Karpas-422 (cell line): ENCODE results near the gene CSNK2A1. TPM values are rescaled to one million over a fixed set of nuclear protein-coding genes. Genes with fewer than 3 reads are reported as not detected.

Source experiments
- DNase-seq: peaks from one replicate; pipeline ENCODE4 v3.0.0-alpha.2; 2015
- H2AFZ ChIP-seq: fragments of 200-600 bp; sonication (generic); 2 replicates; pipeline ENCODE4 v1.6.1; 2014; ENCODE audit warnings: antibody characterized with exemption, low read length, mixed read lengths
- H3K27ac ChIP-seq: fragments of 200-600 bp; sonication (generic); 2 replicates; pipeline ENCODE4 v1.5.1; 2014; ENCODE audit warnings: mild to moderate bottlenecking, low read length, moderate library complexity
- H3K27me3 ChIP-seq: fragments of 200-600 bp; sonication (generic); 2 replicates; pipeline ENCODE4 v1.6.1; 2014; ENCODE audit warnings: low read length, mixed read lengths
- H3K36me3 ChIP-seq: fragments of 200-600 bp; sonication (generic); 2 replicates; pipeline ENCODE4 v1.6.1; 2014; ENCODE audit warnings: low read length, mixed read lengths; ENCODE audit not compliant: insufficient read depth
- H3K4me1 ChIP-seq: fragments of 200-600 bp; sonication (generic); 2 replicates; pipeline ENCODE4 v1.6.1; 2014; ENCODE audit warnings: mild to moderate bottlenecking, low read length, mixed read lengths
- H3K4me2 ChIP-seq: fragments of 200-600 bp; sonication (generic); 2 replicates; pipeline ENCODE4 v1.6.1; 2014; ENCODE audit warnings: low read length, low read depth, mild to moderate bottlenecking; ENCODE audit not compliant: poor library complexity, severe bottlenecking
- H3K4me3 ChIP-seq: fragments of 200-600 bp; sonication (generic); 2 replicates; pipeline ENCODE4 v1.5.1; 2014; ENCODE audit warnings: mild to moderate bottlenecking, antibody characterized with exemption, low read length, mixed read lengths
- H3K79me2 ChIP-seq: fragments of 200-600 bp; sonication (generic); 2 replicates; pipeline ENCODE4 v1.6.1; 2014; ENCODE audit warnings: mild to moderate bottlenecking, low read length, mixed read lengths
- H3K9ac ChIP-seq: fragments of 200-600 bp; sonication (generic); 2 replicates; pipeline ENCODE4 v1.6.0; 2014; ENCODE audit warnings: low read length
- H3K9me2 ChIP-seq: fragments of 200-600 bp; sonication (generic), shearing (Covaris generic); replicated peaks from 2 replicates; pipeline ENCODE4 v1.6.0; 2014; ENCODE audit warnings: mild to moderate bottlenecking, low read length, moderate library complexity; ENCODE audit not compliant: insufficient read depth
- H3K9me3 ChIP-seq: fragments of 300-700, 200-600 bp; sonication (generic); 2 replicates; pipeline ENCODE4 v1.6.1; 2014; ENCODE audit warnings: low read length, mixed read lengths
- H4K20me1 ChIP-seq: fragments of 200-600 bp; sonication (generic); 2 replicates; pipeline ENCODE4 v1.6.1; 2014; ENCODE audit warnings: mild to moderate bottlenecking, antibody characterized with exemption, low read length, low read depth; ENCODE audit not compliant: insufficient read depth
- total RNA-seq: library from RNA; depleted of rRNA; stranded (reverse); fragments of >200 nt; shearing (Covaris generic); gene quantifications from 2 replicates; pipeline ENCODE4 v1.2.3, GENCODE V29; 2014; ENCODE audit warnings: low replicate concordance; rRNA removed

The CSNK2A1 gene
- 91.3 and 148 TPM in 2 replicates for total RNA-seq

DNA sequence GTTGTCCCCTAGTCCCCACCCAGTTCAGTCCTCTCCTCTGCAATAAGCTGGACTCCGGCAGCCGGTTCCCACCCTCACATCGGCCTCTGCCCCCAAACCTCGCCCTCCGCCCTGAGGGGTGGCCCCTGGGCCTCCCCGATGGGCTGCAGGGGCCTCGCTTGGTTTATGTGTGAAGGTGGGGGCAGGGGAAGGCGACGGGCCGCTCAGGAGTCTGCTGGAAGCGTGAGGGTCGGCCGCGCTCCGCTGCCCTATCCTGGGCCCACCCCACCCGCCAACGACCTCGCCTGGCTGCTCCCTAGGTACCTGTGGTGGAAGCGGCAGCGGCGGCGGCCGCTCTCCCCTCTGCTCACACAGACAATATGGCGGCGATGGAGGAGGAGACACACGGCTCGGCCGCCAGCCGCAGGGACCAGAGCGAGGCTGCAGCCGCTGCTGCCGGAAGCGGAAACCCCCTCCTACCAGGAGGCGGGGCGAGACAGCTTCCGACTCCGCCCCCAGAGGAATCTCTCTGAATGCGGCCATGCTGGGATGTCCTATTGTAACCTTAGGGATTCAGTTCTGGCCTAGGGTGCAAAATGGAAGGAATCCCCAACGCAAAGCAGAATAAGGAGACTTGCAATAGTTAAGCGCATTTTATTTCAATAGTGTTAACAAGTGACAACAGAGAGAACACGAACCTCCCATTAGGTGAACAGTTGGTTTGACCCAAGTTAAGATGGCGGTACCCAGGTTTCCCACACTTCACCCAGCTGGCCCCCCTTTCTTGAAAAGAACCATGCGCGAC lies at the start of gene CSNK2A1:
Gene CSNK2A1 (minus strand): TSS at position 422 of the 784 bp plus-strand sequence. CDS start 35,239 bp downstream, outside the sequence.
- Histone ChIP-seq H3K27me3 (no peaks in the 10 kb centered on the region), H3K4me2 (peak within 1 kb of the TSS; percentile 83), H3K36me3 (peaks cover 20% of the 10 kb centered on the region), H3K9me3 (no peaks in the 10 kb centered on the region), H3K27ac (peak within 1 kb of the TSS; percentile 88), H2AFZ (peak within 1 kb of the TSS; percentile 97), H3K9ac (peak within 1 kb of the TSS; percentile 100), H4K20me1 (peaks cover 40% of the 10 kb centered on the region), H3K4me1 (peaks cover 48% of the 10 kb centered on the region), H3K9me2 (no peaks in the 10 kb centered on the region), H3K4me3 (peak within 1 kb of the TSS; percentile 99), H3K79me2 (peaks cover 50% of the 10 kb centered on the region)
- DNase-seq = peak; percentile 98

DNA sequence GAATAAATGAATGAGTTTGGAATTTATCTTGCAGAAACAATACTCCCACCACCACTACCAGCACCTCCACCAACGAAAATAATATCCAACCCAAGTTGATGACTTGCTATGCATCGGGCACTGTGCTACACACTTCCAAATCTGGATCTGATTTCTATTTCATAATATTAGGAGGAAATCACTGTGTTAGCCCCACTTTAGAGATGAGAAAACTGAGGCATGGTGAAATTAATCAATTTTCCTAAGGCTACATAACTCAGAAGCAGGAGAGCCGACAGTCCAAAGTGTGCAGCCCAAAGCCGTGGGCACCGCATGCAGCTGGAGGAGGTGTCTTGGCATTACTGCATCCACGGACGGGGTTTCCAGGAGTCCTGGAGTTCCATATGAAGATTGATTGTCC lies 48.9 kb upstream of the CSNK2A1 start:
- H3K27ac ChIP-seq = no peak overlapping the region
- H2AFZ ChIP-seq = no peak overlapping the region
- no peaks in the 10 kb centered on the region for H3K27me3 ChIP-seq
- no peak overlapping the region for H3K4me3 ChIP-seq
- no peaks in the 10 kb centered on the region for H3K79me2 ChIP-seq
- no peaks in the 10 kb centered on the region for H3K36me3 ChIP-seq
- no peak overlapping the region for H3K4me2 ChIP-seq
- DNase-seq = no peak
- H3K9me2 ChIP-seq = no peaks in the 10 kb centered on the region
- no peaks in the 10 kb centered on the region for H3K9me3 ChIP-seq
- H3K9ac ChIP-seq = no peak overlapping the region
- H3K4me1 ChIP-seq = peaks cover 8% of the 10 kb centered on the region
- no peaks in the 10 kb centered on the region for H4K20me1 ChIP-seq

DNA sequence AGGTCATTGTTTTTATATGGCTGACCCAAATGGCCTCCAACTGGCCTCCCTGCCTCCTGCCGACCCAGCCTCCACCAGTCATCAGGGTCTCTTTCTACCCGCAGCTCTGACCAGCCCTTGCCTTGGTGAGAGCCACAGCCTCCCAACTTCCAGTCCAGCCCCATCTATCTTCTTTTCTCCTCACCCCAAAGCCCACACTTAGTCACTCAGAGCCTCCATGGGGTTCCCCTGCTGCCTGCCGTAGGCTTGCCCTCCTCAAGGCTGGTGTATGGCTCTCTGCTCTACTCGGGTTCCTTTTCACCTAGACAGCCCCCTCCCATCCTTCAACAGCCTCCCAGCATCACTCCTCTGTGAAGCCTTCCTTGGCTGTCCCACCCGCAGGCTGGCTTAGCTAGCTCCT lies 48.4 kb upstream of the CSNK2A1 start:
- Histone ChIP-seq H2AFZ (no peak overlapping the region), H4K20me1 (no peaks in the 10 kb centered on the region), H3K4me2 (no peak overlapping the region), H3K9me2 (no peaks in the 10 kb centered on the region), H3K79me2 (no peaks in the 10 kb centered on the region), H3K4me1 (peaks cover 8% of the 10 kb centered on the region), H3K9me3 (no peaks in the 10 kb centered on the region), H3K4me3 (no peak overlapping the region), H3K9ac (no peak overlapping the region), H3K36me3 (no peaks in the 10 kb centered on the region), H3K27ac (no peak overlapping the region), H3K27me3 (no peaks in the 10 kb centered on the region)
- no peak for DNase-seq

DNA sequence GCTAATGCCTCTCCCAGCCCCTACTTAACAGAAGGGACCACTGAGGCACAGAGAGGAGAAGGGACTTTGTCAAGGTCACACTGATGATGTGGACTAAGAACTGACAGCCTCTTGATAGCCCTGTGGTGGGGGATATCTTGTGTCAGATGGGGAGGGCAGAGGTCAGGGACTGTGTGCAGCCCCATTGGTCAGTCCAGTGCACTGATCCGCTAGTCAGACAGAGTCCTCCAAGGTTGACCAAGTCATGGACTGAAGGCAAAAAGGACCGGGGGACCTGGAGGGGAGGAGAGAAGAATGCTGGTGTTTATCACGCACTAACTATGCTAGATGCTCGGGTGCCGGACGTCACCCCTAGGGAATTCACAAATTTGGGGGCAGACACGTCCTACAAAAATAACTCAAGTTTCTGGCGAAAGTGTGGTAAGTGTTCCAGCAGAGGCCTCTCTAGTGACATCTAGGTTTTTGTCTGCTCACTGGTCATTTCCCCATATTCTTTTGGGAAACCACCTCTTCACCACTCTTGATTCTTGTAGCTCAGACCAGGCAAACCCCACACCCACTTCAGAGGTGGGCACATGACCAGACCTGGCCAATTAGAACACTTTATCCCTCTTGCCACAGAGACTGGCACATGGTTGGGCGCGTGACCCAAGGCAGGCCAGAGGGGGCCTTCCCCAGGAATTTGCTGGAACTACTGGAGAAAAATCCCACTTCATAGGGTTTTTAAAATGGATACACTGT lies 45.5 kb upstream of the CSNK2A1 start:
- Histone ChIP-seq H3K9me2 (no peaks in the 10 kb centered on the region), H2AFZ (peak overlapping the region; percentile 87), H3K4me3 (no peak overlapping the region), H3K27me3 (no peaks in the 10 kb centered on the region), H3K27ac (no peak overlapping the region), H3K79me2 (no peaks in the 10 kb centered on the region), H3K4me1 (peaks cover 8% of the 10 kb centered on the region), H3K9ac (0 out of 2 replicates have a peak overlapping the region, but pooled peaks have one; percentile 16), H3K36me3 (no peaks in the 10 kb centered on the region), H3K9me3 (no peaks in the 10 kb centered on the region), H4K20me1 (no peaks in the 10 kb centered on the region), H3K4me2 (peak overlapping the region; percentile 24)
- DNase-seq = peak; percentile 70

DNA sequence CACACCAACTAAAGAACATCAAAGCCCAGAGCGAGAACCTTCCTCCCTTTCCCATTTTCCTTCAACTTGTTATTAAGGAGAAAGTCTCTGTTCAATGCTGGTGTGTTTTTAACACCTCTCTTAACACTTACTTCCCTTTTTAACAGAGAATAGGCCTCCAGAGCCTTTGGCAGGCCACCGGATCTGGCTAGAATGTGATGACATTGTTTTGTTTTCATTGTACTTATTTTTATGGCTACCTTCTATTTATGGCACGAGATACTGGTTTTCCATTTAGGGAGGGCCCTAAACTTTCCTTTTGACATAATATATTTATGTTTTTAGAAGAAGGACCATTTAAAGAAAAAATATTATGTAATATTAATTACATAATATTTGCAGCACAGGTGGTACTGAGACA lies 44.9 kb upstream of the CSNK2A1 start:
- no peaks in the 10 kb centered on the region for H3K27me3 ChIP-seq

DNA sequence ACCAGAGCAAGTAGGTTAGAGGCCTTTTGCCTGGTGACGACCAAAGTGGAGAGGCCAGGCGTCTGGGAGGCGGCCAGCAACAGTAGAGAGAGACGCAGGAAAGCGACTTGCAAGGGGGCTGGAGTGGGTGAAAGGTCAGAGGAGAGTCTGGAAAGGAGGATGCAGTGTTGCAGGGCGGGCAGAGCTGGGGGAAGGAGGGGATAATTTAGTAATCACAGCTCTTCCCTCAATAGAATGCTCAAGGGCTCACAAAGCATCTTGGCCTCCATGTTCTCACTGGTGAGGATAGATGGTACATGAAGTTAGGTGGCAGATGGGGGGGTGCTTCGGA lies 41.3 kb upstream of the CSNK2A1 start:
- peaks cover 3% of the 10 kb centered on the region for H3K27me3 ChIP-seq
- H4K20me1 ChIP-seq = no peaks in the 10 kb centered on the region
- no peak for DNase-seq
- H3K79me2 ChIP-seq = no peaks in the 10 kb centered on the region
- no peak overlapping the region for H2AFZ ChIP-seq
- H3K27ac ChIP-seq = no peak overlapping the region
- H3K9ac ChIP-seq = no peak overlapping the region
- no peaks in the 10 kb centered on the region for H3K9me3 ChIP-seq
- H3K4me2 ChIP-seq = no peak overlapping the region
- H3K36me3 ChIP-seq = no peaks in the 10 kb centered on the region
- H3K9me2 ChIP-seq = no peaks in the 10 kb centered on the region
- H3K4me1 ChIP-seq = peaks cover 15% of the 10 kb centered on the region
- H3K4me3 ChIP-seq = no peak overlapping the region

More for the DNA sequence above, 44.9 kb upstream of the CSNK2A1 start:
- Histone ChIP-seq H3K9me3 (no peaks in the 10 kb centered on the region), H3K9me2 (no peaks in the 10 kb centered on the region), H3K27ac (no peak overlapping the region), H3K4me3 (no peak overlapping the region), H3K4me1 (peaks cover 8% of the 10 kb centered on the region), H3K9ac (no peak overlapping the region), H3K4me2 (no peak overlapping the region), H4K20me1 (no peaks in the 10 kb centered on the region), H3K79me2 (no peaks in the 10 kb centered on the region), H3K36me3 (no peaks in the 10 kb centered on the region), H2AFZ (no peak overlapping the region)
- DNase-seq = no peak

DNA sequence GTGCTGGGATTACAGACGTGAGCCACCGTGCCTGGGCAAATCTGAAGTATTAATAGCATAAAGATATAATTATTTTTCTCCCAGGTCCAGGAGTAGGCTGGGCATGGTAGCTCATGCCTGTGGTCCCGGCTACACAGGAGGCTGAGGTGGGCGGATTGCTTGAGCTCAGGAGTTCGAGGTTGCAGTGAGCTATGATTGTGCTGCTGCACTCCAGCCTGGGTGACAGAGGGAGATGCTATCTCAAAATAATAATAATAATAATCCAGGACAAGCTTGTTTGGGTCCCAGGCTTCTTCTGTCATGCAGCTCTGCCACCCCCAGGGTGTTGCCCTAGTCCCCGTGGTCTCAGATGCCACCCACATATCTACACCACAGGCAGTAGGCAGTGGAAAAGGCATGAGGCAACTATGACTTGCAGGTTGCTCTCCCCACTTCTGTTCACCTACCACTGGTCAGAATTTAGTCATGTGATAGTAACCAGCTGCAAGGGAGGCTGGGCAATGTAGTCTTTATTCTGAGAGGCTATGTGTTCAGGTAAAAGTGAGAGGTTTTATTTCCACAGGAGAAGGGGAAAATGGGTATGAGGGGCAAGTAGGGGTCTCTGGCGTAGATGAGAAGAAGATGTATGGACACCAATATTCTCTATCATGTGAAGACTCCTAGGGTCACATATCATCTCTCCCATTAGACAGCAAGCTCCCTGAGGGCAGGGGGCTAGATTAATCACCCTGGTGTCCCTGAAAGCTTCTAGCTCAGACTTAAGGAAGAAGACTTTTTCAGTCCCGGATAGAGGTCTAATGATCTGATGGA lies 40.8 kb upstream of the CSNK2A1 start:
- Histone ChIP-seq H3K27ac (no peak overlapping the region), H3K9me3 (no peaks in the 10 kb centered on the region), H3K9ac (no peak overlapping the region), H3K4me1 (peaks cover 13% of the 10 kb centered on the region), H3K4me3 (no peak overlapping the region), H3K27me3 (peaks cover 3% of the 10 kb centered on the region), H4K20me1 (no peaks in the 10 kb centered on the region), H3K9me2 (no peaks in the 10 kb centered on the region), H2AFZ (no peak overlapping the region), H3K79me2 (no peaks in the 10 kb centered on the region), H3K36me3 (no peaks in the 10 kb centered on the region), H3K4me2 (no peak overlapping the region)
- no peak for DNase-seq

DNA sequence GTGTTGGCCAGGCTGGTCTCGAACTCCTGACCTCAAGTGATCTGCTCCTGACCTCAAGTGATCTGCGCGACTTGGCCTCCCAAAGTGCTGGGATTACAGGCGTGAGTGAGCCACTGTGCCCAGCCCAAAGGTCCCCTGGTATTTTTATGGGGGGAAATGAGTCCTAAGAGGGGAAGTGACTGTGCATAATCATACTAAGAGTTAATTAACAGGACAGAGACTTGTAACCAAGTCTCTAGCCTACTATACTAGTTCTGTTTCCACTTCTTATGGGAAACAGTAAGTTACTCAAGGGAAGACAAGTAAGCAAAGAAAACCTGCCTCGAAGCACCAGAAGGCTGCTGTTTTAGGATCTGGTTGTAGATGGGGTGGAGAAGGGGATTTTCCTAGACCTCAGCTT lies 38.6 kb upstream of the CSNK2A1 start:
- no peak overlapping the region for H2AFZ ChIP-seq

More for the DNA sequence above, 38.6 kb upstream of the CSNK2A1 start:
- Histone ChIP-seq H3K9me3 (no peaks in the 10 kb centered on the region), H3K27ac (no peak overlapping the region), H4K20me1 (no peaks in the 10 kb centered on the region), H3K4me2 (no peak overlapping the region), H3K79me2 (no peaks in the 10 kb centered on the region), H3K4me1 (peaks cover 8% of the 10 kb centered on the region), H3K36me3 (no peaks in the 10 kb centered on the region), H3K27me3 (peaks cover 3% of the 10 kb centered on the region), H3K4me3 (no peak overlapping the region), H3K9me2 (no peaks in the 10 kb centered on the region), H3K9ac (no peak overlapping the region)
- no peak for DNase-seq
